Right lobe of liver (tissue), 4 donors: Measurements from ENCODE around the gene CHST13.

ENCODE experiments used
- POLR2A ChIP-seq: fragments of 450-650 bp; IDR thresholded peaks from one replicate; pipeline ENCODE4 v1.6.1; 2017; ENCODE audit warnings: antibody characterized with exemption, mild to moderate bottlenecking
- TF ChIP-seq, protein P1 (sequence below), 4 donors: fragments of 200-600 bp in 3 of 4; fragments of 450-650 bp in 1 of 4; IDR thresholded peaks; one replicate each; pipeline versions ENCODE4 v1.5.1 to v1.8.0; 2016 to 2022; ENCODE audit warnings: antibody characterized with exemption in 4 of 4, mild to moderate bottlenecking in 2 of 4
- donor health status: DM: no; HTN: no; CAD: no.
- donor health status: DM: no; HTN: no; CAD: no.
- donor health status: DM: no; HTN: yes; CAD: no.

DNA sequence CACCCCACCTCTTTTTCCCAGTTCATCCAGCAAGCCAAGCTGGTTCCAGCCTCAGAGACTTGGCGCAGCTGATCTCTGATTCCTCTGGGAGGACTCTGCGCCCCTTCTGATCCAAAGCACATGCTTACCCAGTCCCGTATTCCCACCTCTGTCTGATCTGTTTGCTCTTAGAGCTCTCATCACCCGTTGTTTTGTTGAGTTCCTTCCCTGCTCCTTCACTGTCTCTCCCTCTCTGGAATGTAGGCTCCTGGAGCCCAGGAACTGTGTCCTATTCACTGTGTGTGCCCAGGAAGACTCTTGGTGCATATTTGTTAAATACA, 46.9 kb upstream of the CHST13 start:
- TF ChIP-seq, protein P1, sequence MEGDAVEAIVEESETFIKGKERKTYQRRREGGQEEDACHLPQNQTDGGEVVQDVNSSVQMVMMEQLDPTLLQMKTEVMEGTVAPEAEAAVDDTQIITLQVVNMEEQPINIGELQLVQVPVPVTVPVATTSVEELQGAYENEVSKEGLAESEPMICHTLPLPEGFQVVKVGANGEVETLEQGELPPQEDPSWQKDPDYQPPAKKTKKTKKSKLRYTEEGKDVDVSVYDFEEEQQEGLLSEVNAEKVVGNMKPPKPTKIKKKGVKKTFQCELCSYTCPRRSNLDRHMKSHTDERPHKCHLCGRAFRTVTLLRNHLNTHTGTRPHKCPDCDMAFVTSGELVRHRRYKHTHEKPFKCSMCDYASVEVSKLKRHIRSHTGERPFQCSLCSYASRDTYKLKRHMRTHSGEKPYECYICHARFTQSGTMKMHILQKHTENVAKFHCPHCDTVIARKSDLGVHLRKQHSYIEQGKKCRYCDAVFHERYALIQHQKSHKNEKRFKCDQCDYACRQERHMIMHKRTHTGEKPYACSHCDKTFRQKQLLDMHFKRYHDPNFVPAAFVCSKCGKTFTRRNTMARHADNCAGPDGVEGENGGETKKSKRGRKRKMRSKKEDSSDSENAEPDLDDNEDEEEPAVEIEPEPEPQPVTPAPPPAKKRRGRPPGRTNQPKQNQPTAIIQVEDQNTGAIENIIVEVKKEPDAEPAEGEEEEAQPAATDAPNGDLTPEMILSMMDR (IDR thresholded peaks at IDR 0.05) = no peak
- TF ChIP-seq POLR2A = no peak
